CD4-positive, alpha-beta T cell treated with Interleukin-4 for 1 hour (primary cell): ENCODE data around the gene IL17RA.

Source experiments
- DNase-seq, 2 donors: peaks; one replicate each; pipeline ENCODE4 v3.0.0-alpha.2; 2020 to 2022

The IL17RA gene

GRCh38 chr22:17158176-17158567 lies 73.4 kb downstream of the IL17RA start:
- DNase-seq = no peak

DNA sequence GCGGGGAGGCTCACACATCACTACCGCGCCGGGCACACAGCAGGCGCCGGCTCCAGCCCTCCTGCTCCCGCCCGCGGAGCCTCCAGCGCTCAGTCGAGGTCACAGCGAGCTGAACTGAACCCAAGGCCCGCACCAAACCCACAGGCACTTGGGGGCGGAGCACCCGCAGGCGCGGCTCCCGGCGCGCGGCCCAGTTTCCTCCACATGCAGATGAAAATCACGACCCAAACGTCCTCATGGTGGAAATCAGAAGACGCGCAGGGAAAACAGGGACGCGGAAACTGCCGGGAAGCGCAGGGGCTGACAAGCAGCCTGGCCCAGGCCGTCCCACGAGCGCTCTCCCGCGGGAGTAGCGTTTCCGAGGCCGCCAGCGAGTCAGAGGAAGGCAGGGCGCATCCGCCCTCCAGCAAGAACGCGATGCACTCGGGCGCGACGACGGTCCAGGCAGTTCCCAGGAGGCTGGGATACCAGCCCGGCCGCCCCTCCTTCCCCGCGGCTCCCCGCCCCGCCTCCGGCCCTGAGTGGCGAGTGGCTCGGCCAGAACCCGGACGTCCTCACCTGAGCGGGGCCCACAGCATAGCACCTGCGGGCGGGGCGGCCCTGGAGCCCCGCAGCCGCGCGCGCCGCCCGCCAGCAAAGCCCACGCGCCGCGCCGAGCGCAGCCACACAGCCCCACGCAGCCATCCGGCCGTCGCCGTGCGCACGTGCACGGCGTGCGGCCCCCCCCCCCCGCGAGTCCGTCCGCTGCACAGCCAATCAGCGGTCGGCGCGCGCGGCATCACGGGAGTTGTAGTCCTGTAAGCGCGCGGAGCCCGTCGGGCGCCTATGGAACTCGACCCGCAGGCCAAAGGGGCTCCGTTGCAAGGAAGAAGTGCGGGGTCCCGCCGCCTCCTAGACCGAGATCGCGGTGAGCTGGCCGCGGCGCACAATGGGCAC lies 74.0 kb downstream of the IL17RA start, which contains the start of gene HDHD5:
TSS of gene HDHD5 (minus strand) at position 710 of the 936 bp plus-strand sequence. CDS start at position 684, 26 bp downstream.
- peak; percentile 87 to 88 for DNase-seq

DNA sequence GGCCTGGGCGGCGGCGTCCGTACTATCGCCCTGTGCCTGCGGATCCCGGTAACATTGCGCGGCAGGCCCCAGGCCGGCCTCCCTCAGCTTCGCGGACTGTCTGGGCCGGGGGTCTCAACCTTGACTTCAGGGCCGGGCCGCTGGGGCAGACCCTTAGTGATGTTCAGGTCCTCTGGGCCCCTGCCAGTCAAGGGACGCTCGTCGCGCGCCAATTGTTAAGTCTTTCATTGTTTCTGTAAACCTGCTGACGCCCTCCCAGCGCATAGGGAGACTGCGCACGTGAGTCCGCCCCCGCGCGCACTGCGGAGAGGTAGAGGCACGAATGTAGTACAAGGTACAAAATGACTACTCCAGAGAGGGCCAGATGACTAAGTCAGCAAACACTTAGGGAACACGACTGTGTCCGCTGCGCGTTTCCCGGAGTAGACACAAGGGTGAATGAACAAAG lies 74.7 kb downstream of the IL17RA start:
- DNase-seq = peak; percentile 16 to 40

DNA sequence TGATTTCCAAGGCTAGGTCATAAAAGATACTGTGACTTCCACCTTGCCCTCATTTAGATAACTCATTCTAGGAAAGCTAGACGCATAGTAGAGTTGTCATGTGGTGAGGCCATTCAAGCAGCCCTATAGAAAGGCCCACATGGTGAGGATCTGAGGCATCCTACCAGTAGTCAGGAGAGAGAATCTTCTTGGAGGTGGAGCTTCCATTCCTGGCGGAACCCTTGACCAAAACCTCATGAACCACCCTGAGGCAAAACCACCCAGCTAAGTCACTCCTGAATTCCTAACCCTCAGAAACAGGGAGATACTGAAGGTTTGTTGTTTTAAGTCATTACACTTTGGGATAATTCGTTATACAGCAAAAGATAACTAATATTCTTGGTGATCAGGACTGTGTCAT lies 77.2 kb downstream of the IL17RA start:
- DNase-seq = no peak

- DNase-seq = no peak
Measured at GRCh38 chr22:17162731-17163130, 77.9 kb downstream of the IL17RA start.

- DNase-seq = no peak
Measured at GRCh38 chr22:17164392-17165024, 79.7 kb downstream of the IL17RA start.
